GM19395 (cell line): ENCODE measurements around the gene UST.
"Not testable (repeated sequence)": the region's sequence is repeated elsewhere in the genome, so short reads cannot be mapped to it uniquely, and the experiment has no call there.

Source experiments
- ATAC-seq: cut with Tn5 transposase; IDR thresholded peaks from one replicate; pipeline ENCODE4 v1.9.1; 2021; ENCODE audit warnings: mild to moderate bottlenecking, moderate library complexity; ENCODE audit not compliant: unreplicated experiment

UST gene

GRCh38 chr6:148967011-148967520, 220.2 kb downstream of the UST start:
- no peak for ATAC-seq

DNA sequence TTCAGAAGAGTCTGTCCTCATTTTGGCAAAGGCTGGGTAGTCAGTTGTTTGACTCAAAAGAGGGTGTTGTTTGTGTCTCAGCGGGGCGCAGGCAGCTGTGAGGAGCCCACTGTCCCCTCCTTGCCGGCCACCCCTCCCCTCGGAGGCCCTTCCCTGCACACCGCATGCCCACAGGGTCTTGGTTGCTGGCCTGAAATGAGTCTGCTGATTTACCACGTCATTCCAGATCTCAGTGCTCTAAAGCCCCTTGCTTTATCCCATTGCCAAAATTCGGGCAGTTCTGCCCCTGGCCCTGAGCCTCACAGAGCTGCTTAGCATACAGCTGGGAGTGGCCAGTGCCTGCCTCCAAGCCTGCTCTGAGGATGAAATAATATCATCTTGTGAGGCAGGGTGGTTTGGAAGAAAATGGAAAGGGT, 220.7 kb downstream of the UST start:
- no peak for ATAC-seq

DNA sequence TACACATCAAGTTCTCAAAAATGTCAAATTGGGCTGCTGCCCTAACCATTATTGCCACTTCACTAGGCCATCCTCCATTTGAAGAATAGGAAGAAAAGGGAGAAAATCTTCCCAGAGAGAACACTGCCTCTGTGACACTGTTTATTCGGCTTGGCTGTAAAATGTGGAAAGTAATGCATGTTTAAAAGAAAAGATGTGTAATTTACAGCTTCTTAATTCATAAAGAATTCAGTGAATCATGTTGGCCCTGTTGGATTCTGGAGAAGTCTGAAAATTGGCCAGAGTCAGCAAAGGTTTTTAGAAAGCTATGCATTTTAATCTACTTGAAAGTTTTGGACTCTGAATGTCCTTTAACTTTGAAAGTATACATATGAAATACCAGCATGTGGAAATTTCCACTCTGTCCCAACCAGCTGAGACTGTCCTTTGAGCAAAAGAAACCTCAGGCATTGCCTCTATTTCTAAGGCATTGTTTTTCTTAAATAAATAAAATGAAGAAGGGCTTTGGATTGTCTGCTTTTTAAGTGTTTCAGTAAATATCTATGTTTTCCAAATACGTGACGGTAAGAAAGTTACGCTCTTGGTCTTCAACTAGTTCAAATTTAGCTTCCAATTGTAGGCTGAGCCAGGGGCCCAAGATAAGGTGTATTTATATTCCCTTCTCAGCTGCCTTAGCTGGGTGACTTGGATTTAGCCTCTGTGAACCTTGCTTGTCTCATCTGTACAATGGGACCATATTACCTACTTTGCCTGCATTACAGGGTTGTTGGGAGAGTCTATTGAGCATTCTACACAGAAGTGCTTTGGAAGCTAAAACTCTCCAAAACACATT, 222.2 kb downstream of the UST start:
- no peak for ATAC-seq

DNA sequence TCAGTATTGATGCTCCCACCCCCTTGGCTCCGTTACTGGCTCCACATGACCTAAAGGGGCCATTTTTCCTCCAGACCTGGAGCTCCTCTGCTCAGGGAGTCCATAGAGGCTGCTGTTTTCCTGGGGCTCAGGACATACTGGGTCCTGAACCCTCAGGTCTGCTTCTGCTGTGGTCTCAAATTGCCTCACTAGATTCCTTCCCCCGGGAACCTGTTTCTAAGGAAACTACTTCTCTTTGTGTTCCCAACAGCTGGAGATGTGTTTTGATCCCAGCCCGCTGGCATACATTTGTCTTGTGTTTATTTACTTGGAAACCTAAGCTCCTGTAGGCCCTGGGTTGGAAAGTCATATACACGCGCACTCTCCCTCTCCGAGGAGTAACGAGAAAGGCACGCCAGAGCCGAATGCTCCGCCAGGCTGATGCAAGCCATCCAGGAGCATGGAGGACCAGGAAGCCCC, 222.8 kb downstream of the UST start:
- no peak for ATAC-seq

GRCh38 chr6:148971031-148971927, 224.4 kb downstream of the UST start:
- ATAC-seq, result no peak

DNA sequence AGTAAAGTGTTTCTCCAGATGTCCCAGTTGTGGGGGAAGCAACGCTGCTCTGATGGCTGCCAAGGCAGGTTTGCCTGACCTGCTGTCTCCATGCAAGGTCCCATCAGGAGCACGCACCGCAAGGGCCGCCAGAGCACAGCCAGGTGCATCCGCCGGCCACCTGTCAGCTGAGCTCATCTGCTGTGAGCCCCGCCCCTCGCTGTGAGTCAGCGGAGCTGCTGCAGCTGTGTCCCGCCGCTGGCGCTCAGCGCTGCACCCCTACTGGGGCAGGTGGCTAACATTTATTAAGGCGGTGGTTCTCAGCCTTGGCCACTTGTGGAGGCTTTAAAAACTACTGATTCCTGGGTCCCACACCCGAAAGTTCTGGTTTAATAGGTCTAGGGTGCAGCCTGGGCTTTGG, 225.7 kb downstream of the UST start:
- ATAC-seq, result no peak

DNA sequence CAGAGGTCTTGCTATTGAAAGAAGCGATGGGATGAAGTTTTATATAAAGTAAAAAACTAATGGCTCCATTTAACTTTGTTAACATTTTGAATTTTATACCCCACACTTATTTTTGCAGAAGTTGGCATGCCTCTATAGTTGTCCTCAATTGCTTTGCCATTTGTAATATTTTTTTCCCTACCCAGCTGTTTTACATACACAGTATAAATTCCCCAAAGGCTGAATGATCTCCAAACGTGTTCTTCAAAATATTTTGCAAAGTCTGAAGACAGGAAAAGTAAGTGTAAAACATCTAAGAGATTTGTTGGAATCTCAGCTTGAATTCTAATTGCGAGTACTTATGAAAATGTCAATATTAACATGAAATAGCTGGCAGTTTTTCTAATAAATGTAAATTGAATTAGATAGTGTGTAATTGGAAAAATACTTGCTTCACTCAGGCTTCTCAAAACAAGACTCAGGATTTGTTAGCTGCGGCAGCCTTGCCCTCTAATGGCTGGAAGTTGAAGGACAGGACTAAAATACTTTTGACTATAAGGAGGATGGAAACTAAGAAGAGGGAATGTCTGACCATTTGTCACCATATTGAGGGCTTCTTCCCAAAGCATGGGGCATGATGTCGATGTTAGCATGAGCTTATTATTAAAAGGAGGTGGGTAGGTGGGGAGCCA, 226.8 kb downstream of the UST start:
- ATAC-seq, result no peak

GRCh38 chr6:148974351-148974750, 227.5 kb downstream of the UST start:
- ATAC-seq, result no peak

- not testable (repeated sequence) for ATAC-seq
Observed at GRCh38 chr6:148978298-148978697, 231.5 kb downstream of the UST start.

- no peak for ATAC-seq
Observed at GRCh38 chr6:148979014-148979901, 232.4 kb downstream of the UST start.

DNA sequence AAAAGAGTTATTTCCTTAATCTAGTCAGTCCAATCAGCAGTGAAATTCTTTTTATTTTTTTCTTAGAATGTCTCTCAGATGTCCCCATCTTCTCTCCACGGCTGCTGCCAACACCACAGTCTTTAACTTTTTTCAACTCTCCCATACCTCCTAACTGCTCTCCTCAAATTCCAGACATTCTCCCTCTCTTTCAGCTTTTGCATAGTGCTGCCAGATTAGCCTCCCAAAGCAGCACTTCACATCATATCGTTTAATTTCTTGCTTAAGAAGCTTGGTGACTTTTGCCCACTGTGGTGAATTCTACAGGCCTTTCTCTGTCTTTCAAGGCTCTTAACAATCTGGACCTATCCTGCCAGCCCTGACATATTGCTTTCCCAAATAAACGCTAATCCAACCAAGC, 233.4 kb downstream of the UST start:
- no peak for ATAC-seq

DNA sequence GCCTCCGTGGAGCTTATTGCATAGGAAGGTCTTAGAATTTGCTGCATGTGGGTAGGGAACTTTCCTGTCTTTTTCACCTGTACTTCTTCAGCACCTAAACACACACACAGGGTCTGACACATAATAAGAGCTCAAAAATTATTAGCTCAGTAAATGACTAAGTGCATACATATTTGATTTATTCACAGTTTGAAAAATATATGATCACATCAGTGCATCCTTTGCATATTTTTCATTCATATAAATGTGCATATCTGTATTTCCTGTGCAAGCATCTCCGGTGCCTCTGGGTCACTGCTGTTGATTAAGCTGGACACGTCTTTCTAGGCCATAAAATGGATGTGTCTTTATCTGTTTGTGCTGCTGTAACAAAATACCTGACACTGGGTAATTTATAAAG, 234.7 kb downstream of the UST start:
- ATAC-seq, result no peak

- no peak for ATAC-seq
Observed at GRCh38 chr6:148983101-148983761, 236.4 kb downstream of the UST start.

GRCh38 chr6:148983966-148984365, 237.1 kb downstream of the UST start:
- no peak for ATAC-seq

DNA sequence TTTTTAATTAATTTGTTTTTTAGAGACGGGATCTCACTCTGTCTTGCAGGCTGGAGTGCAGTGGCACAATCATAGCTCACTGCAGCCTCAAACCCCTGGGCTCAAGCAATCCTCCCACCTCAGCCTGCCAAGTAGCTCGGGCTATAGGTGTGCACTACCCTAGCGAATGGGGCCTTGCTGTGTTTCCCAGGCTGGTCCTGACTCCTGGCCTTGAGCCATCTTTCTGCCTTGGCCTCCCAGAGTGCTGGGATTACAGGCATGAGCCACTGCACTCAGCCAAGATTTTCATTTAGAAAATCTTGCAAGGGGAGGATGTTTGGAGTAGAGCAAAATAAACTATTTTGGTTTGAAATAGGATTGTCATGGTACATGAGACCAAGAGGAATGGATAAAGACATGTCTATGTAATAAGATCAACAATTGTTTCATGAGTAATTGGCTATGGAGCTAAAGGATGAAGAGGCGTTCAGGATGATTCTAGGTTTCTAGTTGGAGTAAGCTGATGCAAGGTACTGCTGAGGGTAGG, 237.8 kb downstream of the UST start:
- no peak for ATAC-seq

GRCh38 chr6:148985499-148985898, 238.7 kb downstream of the UST start:
- ATAC-seq, result no peak

- no peak for ATAC-seq
Observed at GRCh38 chr6:148986608-148987007, 239.8 kb downstream of the UST start.

DNA sequence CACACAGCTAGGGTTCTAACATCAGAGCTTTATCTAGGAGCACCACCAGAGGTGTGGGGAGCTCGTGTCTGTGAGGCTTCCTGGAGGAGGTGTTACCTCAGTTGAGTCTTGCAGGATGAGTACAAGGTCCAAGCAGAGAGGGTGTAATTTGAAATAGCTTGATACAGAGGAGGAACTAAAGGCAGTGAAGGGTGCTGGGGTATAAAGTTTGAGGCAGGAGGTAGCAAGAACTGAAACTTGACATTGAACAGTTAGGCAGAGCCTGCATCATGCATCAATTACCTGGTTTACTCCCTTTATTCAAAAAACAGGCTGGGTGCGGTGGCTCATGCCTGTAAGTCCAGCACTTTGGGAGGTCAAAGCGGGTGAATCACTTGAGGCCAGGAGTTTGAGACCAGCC, 241.2 kb downstream of the UST start:
- no peak for ATAC-seq

- ATAC-seq, result no peak
Observed at GRCh38 chr6:148989585-148989984, 242.8 kb downstream of the UST start.
